ENCODE measurements around the gene AMPH.
"Not testable (repeated sequence)": the region's sequence is repeated elsewhere in the genome, so short reads cannot be mapped to it uniquely, and the experiment has no call there.

The AMPH gene

GRCh38 chr7:38584443-38585210, 46.5 kb downstream of the AMPH start:
- H3K4me3 ChIP-seq (ENCODE audit: low read length) = no peak overlapping the region
- TF ChIP-seq ZNF274 (IDR thresholded peaks at IDR 0.05; ENCODE audit: low read depth, low read length) = no peak

GRCh38 chr7:38580485-38580884, 50.7 kb downstream of the AMPH start:
- TF ChIP-seq ZNF274 (IDR thresholded peaks at IDR 0.05; ENCODE audit: low read depth, low read length) = no peak
- no peak overlapping the region for H3K4me3 ChIP-seq (ENCODE audit: low read length)

- no peak for TF ChIP-seq ZNF274 (IDR thresholded peaks at IDR 0.05; ENCODE audit: low read depth, low read length)
- no peak overlapping the region for H3K4me3 ChIP-seq (ENCODE audit: low read length)
Measured at GRCh38 chr7:38574086-38574485, 57.1 kb downstream of the AMPH start.

- H3K4me3 ChIP-seq (ENCODE audit: low read length) = not testable (repeated sequence)
Measured at GRCh38 chr7:38571620-38572019, 59.6 kb downstream of the AMPH start.

GRCh38 chr7:38568497-38568896, 62.7 kb downstream of the AMPH start:
- H3K4me3 ChIP-seq (ENCODE audit: low read length) = no peak overlapping the region
- TF ChIP-seq ZNF274 (IDR thresholded peaks at IDR 0.05; ENCODE audit: low read depth, low read length) = no peak

- H3K4me3 ChIP-seq (ENCODE audit: low read length) = no peak overlapping the region
- no peak for TF ChIP-seq ZNF274 (IDR thresholded peaks at IDR 0.05; ENCODE audit: low read depth, low read length)
Measured at GRCh38 chr7:38565289-38565688, 65.9 kb downstream of the AMPH start.

- no peak for TF ChIP-seq ZNF274 (IDR thresholded peaks at IDR 0.05; ENCODE audit: low read depth, low read length)
- no peak overlapping the region for H3K4me3 ChIP-seq (ENCODE audit: low read length)
Measured at GRCh38 chr7:38563741-38564140, 67.4 kb downstream of the AMPH start.

- no peak for TF ChIP-seq ZNF274 (IDR thresholded peaks at IDR 0.05; ENCODE audit: low read depth, low read length)
Measured at GRCh38 chr7:38561166-38561565, 70.0 kb downstream of the AMPH start.

GRCh38 chr7:38558761-38559345, 72.3 kb downstream of the AMPH start:
- TF ChIP-seq ZNF274 (IDR thresholded peaks at IDR 0.05; ENCODE audit: low read depth, low read length) = no peak
- no peak overlapping the region for H3K4me3 ChIP-seq (ENCODE audit: low read length)

More at GRCh38 chr7:38561166-38561565, 70.0 kb downstream of the AMPH start:
- H3K4me3 ChIP-seq (ENCODE audit: low read length) = no peak overlapping the region

GRCh38 chr7:38554586-38554985, 76.6 kb downstream of the AMPH start:
- no peak for TF ChIP-seq ZNF274 (IDR thresholded peaks at IDR 0.05; ENCODE audit: low read depth, low read length)
- no peak overlapping the region for H3K4me3 ChIP-seq (ENCODE audit: low read length)

- no peak overlapping the region for H3K4me3 ChIP-seq (ENCODE audit: low read length)
- no peak for TF ChIP-seq ZNF274 (IDR thresholded peaks at IDR 0.05; ENCODE audit: low read depth, low read length)
Measured at GRCh38 chr7:38550836-38551235, 80.3 kb downstream of the AMPH start.

- no peak for TF ChIP-seq ZNF274 (IDR thresholded peaks at IDR 0.05; ENCODE audit: low read depth, low read length)
- no peak overlapping the region for H3K4me3 ChIP-seq (ENCODE audit: low read length)
Measured at GRCh38 chr7:38548605-38549004, 82.6 kb downstream of the AMPH start.

GRCh38 chr7:38546763-38547162, 84.4 kb downstream of the AMPH start:
- TF ChIP-seq ZNF274 (IDR thresholded peaks at IDR 0.05; ENCODE audit: low read depth, low read length) = no peak
- H3K4me3 ChIP-seq (ENCODE audit: low read length) = no peak overlapping the region

- no peak for TF ChIP-seq ZNF274 (IDR thresholded peaks at IDR 0.05; ENCODE audit: low read depth, low read length)
- H3K4me3 ChIP-seq (ENCODE audit: low read length) = no peak overlapping the region
Measured at GRCh38 chr7:38545977-38546376, 85.2 kb downstream of the AMPH start.

- no peak overlapping the region for H3K4me3 ChIP-seq (ENCODE audit: low read length)
- TF ChIP-seq ZNF274 (IDR thresholded peaks at IDR 0.05; ENCODE audit: low read depth, low read length) = no peak
Measured at GRCh38 chr7:38542156-38542555, 89.0 kb downstream of the AMPH start.

- TF ChIP-seq ZNF274 (IDR thresholded peaks at IDR 0.05; ENCODE audit: low read depth, low read length) = no peak
- no peak overlapping the region for H3K4me3 ChIP-seq (ENCODE audit: low read length)
Measured at GRCh38 chr7:38541440-38541839, 89.7 kb downstream of the AMPH start.
